Suprapubic skin (tissue), 3 donors: ENCODE data around the gene FBXO3.

ENCODE experiments used
- CTCF ChIP-seq, 2 donors: fragments of 200-600 bp in 1 of 2; fragments of 450-650 bp in 1 of 2; sonication (generic) in 1 of 2; IDR thresholded peaks; one replicate each; pipeline ENCODE4 v1.5.1; 2016 to 2019; ENCODE audit warnings: antibody characterized with exemption in 2 of 2, mild to moderate bottlenecking in 1 of 2, moderate library complexity in 1 of 2
- EP300 ChIP-seq: sonication (generic); formaldehyde crosslinking; IDR thresholded peaks from one replicate; pipeline ENCODE4 v1.6.1; 2017; ENCODE audit warnings: antibody characterized with exemption

- TF ChIP-seq CTCF (IDR thresholded peaks at IDR 0.05), result no peak
- TF ChIP-seq EP300, result no peak
Measured at GRCh38 chr11:33736148-33736812, 38.0 kb downstream of the FBXO3 start, which contains the start of gene CD59.
